HT-29 (cell line): Measurements from ENCODE around the gene MBD3L4. TPM values are rescaled to one million over a fixed set of nuclear protein-coding genes. Genes with fewer than 3 reads are reported as not detected.
A peak's percentile ranks its signal among the peaks of the same experiment; 100 is the strongest.
"Not testable (repeated sequence)": the region's sequence is repeated elsewhere in the genome, so short reads cannot be mapped to it uniquely, and the experiment has no call there.

ENCODE experiments used
- DNase-seq: peaks from one replicate; pipeline ENCODE4 v3.0.0-alpha.2; 2015; ENCODE audit warnings: low spot score
- total RNA-seq: library from RNA; depleted of rRNA; stranded (reverse); fragments of >200 nt; shearing (Covaris generic); gene quantifications from 2 replicates; pipeline ENCODE4 v1.2.3, GENCODE V29; 2014

Gene MBD3L4
- total RNA-seq, 1 experiment from 2014 or later = not detected

- not testable (repeated sequence) for DNase-seq
Measured at GRCh38 chr19:7049021-7049420, 9.0 kb upstream of the MBD3L4 start, which contains the start of gene MBD3L2. Gene MBD3L2 (plus strand): TSS chr19:7049321. CDS start chr19:7049374, 53 bp downstream.

- DNase-seq = not testable (repeated sequence)
Measured at GRCh38 chr19:7041563-7041962, 1.6 kb upstream of the MBD3L4 start.

- DNase-seq = not testable (repeated sequence)
Measured at GRCh38 chr19:7030278-7030677, 9.7 kb downstream of the MBD3L4 start, which contains the start of gene MBD3L5. Gene MBD3L5 (plus strand): TSS chr19:7030578. CDS start chr19:7030612, 34 bp downstream.

- DNase-seq = not testable (repeated sequence)
Measured at GRCh38 chr19:7028790-7029189, 11.2 kb downstream of the MBD3L4 start.

GRCh38 chr19:7021331-7021730 lies 18.6 kb downstream of the MBD3L4 start, which contains the start of gene MBD3L2B:
Gene MBD3L2B (minus strand): TSS chr19:7021431. CDS start chr19:7021397, 34 bp downstream.
- DNase-seq = not testable (repeated sequence)

- no peak for DNase-seq
Measured at GRCh38 chr19:7018828-7019227, 21.2 kb downstream of the MBD3L4 start.

GRCh38 chr19:7013678-7014077 lies 26.3 kb downstream of the MBD3L4 start:
- DNase-seq = no peak

GRCh38 chr19:7010722-7011593 lies 29.0 kb downstream of the MBD3L4 start:
- no peak for DNase-seq

- DNase-seq = no peak
Measured at GRCh38 chr19:7007859-7008258, 32.1 kb downstream of the MBD3L4 start.

- no peak for DNase-seq
Measured at GRCh38 chr19:7006135-7006704, 33.8 kb downstream of the MBD3L4 start.

GRCh38 chr19:7004313-7004931 lies 35.6 kb downstream of the MBD3L4 start:
- DNase-seq = peak; percentile 23

- DNase-seq = no peak
Measured at GRCh38 chr19:7000816-7001215, 39.2 kb downstream of the MBD3L4 start.

- no peak for DNase-seq
Measured at GRCh38 chr19:7000333-7000732, 39.6 kb downstream of the MBD3L4 start.

GRCh38 chr19:6999933-7000332 lies 40.0 kb downstream of the MBD3L4 start:
- DNase-seq = no peak

- no peak for DNase-seq
Measured at GRCh38 chr19:6997679-6998445, 42.1 kb downstream of the MBD3L4 start.

GRCh38 chr19:6996810-6997209 lies 43.2 kb downstream of the MBD3L4 start:
- DNase-seq = no peak

GRCh38 chr19:6995054-6995453 lies 44.9 kb downstream of the MBD3L4 start:
- DNase-seq = no peak

- DNase-seq = no peak
Measured at GRCh38 chr19:6988257-6988656, 51.7 kb downstream of the MBD3L4 start.

- no peak for DNase-seq
Measured at GRCh38 chr19:6987850-6988249, 52.1 kb downstream of the MBD3L4 start.
